NCI-H187 treated with DMSO at 0.1 percent for 48 hours (cell line): Measurements from ENCODE around the gene MLLT1.
"Not testable (repeated sequence)": the region's sequence is repeated elsewhere in the genome, so short reads cannot be mapped to it uniquely, and the experiment has no call there.

Experiments
- DNase-seq: peaks from one replicate; lab custom pipeline; 2025; lab: John Stamatoyannopoulos, UW

MLLT1 gene, protein sequence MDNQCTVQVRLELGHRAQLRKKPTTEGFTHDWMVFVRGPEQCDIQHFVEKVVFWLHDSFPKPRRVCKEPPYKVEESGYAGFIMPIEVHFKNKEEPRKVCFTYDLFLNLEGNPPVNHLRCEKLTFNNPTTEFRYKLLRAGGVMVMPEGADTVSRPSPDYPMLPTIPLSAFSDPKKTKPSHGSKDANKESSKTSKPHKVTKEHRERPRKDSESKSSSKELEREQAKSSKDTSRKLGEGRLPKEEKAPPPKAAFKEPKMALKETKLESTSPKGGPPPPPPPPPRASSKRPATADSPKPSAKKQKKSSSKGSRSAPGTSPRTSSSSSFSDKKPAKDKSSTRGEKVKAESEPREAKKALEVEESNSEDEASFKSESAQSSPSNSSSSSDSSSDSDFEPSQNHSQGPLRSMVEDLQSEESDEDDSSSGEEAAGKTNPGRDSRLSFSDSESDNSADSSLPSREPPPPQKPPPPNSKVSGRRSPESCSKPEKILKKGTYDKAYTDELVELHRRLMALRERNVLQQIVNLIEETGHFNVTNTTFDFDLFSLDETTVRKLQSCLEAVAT

DNA sequence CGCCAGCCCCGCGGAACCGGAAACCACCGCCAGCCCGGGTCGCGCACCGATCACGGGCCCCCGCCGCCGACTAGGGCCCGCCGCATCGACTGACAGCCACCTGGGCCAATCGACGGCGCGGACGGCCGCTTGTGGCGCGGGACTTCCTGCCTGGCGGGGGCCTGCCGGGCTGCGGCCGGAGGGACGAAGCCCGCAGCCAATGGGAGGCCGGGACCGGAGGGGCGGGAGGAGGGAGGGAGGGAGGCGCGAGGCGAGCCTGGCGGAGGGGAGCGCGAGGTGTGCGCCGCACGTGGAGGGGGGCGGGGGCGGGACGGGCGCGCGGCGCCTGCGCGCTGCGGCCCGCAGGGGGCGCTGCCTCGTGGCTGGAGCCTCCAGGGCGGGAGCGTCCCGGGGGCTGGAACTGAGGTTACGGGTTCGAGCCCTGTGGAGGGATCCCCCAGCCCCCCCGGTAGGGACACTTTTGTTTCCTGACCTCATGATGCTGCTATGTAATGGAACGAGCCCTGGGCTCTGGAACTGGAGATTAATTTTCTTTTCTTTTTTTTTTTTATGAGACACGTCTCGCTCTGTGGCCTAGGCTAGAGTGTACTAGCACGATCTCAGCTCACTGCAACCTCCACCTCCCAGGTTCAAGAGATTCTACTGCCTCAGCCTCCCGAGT lies at the start of gene MLLT1:
Gene MLLT1, minus strand, starts transcription at position 45 of the 661 bp plus-strand sequence. CDS start 191 bp downstream, outside the sequence.
- DNase-seq, result no peak

DNA sequence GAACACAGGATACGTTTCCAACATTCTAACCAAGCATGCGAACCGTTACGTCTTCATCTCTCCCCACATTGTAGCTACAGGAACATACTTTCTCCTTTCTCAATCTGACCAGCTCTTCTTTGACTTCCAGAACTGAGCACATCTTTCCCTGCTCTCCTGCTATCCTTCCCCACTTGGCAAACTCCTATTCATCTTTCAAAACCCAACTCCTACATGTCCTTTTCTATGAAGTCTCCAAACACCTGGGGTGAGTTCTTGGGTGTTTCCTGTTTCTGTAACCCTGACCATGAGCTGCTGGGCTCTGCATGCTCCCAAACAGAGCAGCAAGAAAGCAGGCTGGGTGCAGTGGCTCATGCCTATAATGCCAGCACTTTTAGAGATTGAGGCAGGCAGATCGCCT lies 47.0 kb upstream of the MLLT1 start:
- DNase-seq, result no peak

DNA sequence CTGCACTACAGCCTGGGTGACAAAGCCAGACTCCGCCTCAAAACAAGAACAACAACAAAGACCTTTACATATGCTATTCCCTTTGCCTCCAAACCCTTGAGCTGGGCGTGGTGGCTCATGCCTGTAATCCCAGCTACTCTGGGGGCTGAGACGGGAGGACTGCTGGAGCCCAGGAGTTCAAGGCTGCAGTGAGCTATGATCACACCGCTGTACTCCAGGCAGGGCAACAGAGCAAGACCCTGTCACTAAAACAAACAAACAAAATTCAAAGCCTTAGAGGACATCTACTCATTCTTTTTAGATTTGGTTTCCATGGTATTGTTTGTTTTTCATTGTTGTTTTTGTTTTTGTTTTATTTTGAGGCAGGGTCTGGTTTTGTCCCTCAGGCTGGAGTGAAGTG lies 45.8 kb upstream of the MLLT1 start:
- DNase-seq, result no peak

DNA sequence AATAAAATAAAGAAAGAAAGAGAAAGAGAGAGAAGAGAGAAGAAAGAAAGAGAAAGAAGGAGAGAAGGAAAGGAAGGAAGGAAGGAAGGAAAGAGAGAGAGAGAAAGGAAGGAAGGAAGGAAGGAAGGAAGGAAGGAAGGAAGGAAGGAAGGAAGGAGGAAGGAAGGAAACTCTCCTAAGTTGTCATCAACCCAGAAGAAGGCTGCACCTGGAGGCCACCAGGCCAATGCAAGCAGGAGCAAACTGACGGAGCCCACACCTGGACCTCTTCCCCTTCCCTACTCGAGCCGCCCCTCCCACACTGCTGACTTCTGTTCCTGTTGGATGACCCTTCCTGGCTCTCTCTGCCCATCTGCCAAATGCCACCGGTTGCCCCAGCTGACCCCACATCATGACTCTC lies 45.0 kb upstream of the MLLT1 start:
- DNase-seq, result no peak

DNA sequence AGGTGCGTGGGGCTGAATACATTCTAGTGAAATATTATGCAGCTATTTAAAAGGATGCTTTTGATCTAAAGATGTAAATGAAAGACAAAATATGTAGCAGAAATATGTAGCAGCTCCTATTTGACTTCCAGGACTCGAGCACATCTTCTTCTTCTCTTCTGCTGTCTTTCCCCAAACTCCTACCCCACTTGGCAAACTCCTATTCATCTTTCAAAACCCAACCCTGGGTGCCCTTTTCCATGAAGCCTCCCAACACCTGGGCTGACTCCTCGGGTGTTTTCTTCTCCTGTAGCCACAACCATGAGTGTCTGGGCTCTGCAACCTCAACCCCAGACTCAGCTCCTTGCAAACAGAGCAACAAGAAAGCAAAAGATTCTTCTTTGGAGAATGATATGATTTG lies 42.5 kb upstream of the MLLT1 start:
- no peak for DNase-seq

DNA sequence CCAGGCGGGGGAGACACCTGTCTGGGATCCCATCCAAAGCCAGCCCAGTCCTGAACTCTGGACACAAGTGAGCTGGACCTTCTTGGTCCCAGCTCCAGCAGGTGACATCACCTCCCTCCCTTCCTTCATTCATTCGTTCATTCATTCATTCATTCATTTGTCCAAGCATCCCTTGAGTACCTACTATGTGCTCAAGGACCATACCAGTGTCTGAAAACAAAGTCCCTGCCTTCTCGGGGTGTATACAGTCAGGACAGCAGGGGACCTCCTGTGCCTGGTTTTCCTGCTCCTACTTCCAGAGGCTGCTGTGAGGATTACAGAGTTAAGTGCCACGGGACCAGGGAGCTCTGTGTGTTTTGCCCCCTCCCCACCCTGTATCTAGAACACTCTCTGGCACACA lies 39.6 kb upstream of the MLLT1 start:
- no peak for DNase-seq

DNA sequence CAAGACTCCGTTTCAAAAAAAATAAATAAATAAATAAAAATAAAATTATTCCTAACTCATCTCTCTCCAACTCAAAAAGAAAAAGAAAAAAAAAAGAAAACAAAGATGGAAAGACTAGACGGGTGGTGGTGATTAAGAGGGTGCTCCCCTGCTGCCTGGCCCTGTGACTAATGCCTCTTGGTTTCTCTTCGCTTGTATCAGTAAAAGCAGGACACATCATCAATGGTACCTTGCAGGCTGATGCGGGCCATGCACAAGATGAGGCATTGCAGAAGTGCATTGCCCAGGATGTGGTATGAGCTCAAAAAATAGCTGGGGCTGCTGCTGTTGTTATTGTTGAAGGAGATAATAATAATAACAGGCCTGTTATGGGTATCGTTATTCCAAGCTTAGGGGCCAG lies 39.0 kb upstream of the MLLT1 start:
- DNase-seq, result no peak

DNA sequence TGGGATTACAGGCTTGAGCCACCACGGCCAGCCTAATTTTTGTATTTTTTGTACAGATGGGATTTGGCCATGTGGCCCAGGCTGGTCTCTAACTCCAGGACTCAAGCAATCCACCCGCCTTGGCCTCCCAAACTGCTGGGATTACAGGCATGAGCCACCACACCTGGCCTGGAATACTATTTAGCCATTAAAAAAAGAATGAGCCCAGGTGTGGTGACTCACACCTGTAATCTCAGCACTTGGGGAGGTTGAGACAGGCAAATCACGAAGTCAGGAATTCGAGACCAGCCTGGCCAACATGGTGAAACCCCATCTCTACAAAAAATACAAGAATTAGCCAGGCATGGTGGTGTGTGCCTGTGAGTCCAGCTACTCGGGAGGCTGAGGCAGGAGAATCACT lies 35.9 kb upstream of the MLLT1 start:
- DNase-seq, result not testable (repeated sequence)

DNA sequence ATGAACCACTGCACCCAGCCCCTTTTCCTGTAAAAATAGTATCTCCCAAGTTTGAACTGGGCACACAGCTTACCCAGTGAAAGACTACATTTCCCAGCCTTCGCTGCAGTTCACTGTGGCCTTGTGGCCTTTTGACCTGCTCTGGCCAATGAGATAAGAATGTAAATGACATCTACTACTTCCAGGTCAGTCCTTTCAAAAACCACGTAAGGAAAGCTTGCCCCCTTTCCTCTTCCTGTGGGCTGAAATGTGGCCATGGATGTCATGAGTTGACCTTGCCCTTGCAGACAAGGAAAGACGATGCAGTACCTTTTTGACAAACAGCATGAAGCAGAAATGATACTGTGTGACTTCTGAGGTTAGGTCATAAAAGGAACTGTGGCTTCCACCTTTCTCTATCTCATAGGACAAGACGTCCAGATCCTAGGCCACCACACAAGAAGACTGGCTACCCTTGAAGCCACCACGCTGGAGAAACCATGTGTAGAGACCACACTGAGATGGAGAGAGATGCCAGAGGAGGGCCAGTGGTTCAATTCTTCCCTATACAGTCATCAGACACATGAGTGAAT lies 33.7 kb upstream of the MLLT1 start:
- no peak for DNase-seq

DNA sequence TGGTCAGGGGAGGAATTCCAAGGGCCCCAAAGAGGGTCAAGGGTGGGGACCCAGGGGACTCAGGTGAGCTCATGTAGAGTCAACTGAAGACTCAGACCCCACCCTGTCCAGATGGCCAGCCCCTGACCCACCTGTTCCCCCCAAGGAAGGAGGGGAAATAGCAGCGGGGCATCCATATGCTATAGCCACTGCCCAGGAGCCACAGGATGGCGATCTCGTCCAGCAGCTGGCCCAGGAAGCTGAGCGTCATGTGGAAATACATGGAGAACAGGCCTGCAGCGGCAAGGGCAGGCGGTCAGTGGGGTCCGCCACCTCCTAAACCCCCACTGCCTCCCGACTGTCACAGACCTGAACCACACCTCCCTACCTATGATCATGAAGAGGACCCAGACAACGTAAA lies 32.2 kb upstream of the MLLT1 start:
- no peak for DNase-seq

DNA sequence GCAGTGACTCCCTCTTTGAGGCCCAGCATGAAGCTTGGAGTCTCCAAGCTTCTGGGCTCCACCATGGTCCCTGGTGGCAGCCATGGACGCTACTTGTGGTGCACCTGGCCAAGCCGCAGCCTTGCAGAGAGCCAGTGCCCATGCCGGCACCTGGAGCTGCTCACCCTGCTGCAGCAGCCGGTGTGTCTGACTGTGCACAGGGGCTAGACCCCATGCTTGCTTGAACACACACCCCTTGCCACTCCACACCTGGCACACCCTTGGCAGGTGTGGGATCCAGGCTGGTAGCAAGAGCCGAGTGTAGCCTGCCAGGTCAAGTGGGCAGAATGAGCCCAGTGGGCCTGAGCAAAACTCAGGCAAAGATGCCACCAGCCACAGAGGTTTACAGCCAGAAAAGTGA lies 18.6 kb upstream of the MLLT1 start:
- DNase-seq, result no peak

DNA sequence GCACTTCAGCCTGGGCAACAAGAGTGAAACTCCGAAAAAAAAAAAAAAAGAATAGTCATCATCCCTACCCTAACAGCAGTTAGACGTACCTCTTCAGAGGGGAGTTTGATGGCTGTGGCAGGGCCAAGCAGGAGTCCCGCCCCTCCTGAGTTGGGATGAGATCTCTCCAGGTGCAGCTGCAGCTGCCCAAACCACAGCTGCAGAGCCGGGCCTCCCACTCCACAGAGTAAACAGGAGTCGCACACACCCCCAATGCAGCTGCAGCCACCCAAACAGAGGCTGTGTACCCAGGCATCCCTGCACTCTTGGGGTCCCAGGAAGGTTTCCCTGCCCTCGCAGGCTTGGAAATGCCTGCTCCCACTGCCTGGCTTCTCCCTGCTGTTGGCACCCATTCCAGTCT lies 17.4 kb upstream of the MLLT1 start:
- DNase-seq, result no peak

DNA sequence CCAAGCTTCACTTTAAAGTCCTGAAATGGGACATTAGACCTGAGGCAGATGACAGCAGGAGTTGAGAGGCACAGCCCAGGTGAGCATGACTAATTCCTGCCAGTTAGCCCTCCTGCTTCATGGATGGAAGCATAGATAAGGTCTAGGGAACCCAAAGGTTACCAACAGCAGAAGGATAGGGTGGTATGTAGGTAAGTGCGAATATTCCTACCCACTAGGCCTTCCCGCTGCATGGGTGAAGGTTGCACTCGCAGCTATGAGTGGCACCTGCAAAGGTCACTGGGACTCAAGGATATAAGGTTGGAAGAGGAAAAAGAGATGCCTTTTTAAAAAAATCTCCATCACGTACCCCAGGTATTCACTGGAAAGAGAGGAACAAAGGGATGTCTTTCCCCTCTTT lies 12.2 kb upstream of the MLLT1 start:
- no peak for DNase-seq

DNA sequence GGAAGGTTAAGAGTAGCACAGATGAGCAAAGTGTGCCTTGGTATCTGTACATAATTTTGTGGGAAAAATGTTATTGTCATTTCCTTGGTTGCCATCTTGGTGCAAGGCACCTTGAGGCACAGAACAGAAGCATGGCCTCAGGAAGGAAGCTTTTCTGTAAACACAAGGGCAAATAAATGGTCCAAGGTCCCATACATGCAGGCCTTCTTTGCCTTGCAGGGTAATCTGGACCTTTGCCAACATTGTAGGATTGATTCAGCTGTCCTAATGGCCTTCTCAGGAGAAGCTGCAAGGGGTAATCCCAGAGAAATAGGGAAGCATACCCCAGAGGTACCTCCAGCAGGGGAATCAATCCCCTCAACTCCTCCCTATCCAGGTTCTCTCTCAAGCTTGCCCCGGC lies 9.0 kb upstream of the MLLT1 start:
- DNase-seq, result no peak

DNA sequence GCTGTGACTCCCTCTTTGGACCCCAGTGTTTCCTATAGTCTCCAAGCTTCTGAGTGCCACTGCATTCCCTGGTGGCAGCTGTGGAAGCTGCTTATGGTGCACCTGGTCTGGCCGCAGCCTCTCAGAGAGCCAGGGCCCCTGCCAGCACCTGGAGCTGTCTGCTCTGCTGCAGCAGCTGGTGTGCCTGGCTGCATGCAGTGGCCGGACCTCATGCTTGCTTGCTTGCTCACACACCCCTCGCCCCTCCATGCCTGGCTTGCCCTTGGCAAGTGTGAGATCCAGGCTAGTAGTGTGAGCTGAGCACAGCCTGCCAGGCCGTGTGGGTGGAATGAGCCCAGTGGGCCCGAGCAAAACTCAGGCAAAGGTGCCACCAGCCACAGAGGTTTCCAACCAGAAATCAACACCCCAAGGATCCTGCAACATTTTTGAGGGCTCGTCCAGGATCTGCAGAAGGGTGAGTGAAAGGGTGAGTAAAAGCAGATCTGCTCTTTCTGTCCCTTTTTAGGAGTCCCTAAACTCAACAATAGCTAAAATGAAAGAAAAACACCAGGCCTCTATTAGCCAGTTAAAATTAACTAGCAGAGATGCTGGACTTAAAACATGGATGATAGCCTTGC lies 7.6 kb upstream of the MLLT1 start:
- no peak for DNase-seq

DNA sequence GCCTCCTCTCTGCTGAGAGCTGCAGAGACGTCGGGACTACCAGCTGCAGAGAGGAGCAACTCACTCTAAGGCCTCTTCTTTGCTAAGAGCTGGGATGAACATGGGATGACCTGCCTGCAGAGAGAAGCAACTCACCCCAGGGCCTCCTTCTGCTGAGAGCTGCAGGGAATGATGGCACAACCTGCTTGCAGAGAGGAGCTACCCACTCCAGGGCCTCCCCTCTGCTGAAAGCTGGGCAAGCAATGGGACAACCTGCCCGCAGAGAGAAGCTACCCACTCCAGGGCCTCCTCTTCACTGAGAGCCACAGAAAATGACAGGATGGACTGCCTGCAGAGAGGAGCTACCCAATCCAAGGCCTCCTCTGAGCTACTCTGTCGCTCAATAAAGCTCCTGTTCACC lies 6.9 kb upstream of the MLLT1 start:
- DNase-seq, result no peak

DNA sequence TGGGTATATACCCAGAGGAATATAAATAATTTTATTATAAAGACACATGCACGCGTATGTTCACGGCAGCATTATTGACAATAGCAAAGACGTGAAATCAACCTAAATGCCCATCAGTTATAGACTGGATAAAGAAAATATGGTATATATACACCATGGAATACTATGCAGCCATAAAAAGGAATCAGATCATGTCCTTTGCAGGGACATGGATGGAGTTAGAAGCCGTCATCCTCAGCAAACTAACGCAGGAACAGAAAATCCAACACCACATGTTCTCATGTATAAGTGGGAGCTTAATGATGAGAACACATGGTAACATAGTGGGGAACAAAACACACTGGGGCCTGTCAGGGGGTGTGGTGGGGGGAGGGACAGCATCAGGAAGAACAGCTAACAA lies 2.6 kb upstream of the MLLT1 start:
- not testable (repeated sequence) for DNase-seq

DNA sequence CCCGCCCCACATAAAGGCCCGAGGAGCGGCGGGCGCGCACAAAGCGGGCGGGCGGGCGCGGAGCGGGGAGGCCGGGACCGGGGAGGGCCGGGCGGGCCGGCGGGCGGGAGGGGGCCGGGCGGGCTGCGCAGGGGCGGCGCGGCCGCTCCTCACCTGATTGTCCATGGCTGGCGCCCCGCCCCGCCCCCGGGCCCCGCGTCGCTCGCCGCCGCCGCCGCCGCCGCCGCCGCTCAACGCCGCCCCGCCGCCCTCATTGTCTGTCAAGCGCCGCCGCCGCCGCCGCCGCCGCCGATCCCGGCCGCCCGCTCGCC lies 200 bp downstream of the MLLT1 start:
- DNase-seq, result no peak

DNA sequence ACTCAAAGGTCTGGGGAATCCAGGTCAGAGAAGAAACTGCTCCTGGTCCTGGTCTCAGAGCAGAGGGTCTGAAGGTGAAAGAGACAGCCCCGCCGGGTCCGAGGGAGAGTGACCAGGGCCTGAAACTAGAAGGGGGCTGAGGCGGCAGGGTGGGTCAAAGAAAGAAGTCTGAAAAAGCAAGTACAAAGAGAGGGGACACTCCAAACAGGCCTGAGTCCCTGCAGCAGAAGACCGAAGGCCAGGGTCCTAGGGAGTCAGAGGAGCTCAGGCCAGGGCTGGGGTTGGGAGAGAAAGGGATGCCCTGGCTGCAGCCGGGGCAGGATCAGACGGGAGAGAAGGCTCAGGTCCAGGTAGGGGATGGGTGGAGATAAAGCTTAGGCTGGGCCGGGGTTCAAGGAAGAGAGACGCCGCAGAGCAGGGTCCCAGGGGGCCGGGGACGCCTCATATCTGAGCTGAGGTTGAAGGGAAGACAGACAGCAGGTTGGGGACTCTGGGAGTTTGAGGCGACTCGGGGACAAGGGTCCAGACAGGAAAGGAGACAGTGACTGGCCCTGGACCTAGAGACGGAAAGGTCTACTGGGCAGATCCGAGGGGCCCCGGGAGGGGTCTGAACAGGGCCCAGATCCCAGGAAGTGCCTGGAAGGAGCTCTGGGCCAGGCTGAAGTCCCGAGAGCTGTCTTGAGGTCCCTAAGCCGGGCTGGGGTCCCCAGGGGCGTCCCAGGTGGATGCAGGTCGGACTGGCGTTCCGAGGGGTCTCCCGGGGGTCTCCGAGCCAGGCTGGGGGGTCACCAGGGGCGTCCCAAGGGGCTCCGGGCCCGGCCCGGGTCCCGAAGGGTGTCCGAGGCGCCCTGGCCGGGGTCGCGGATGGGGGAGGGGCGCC lies 795 bp downstream of the MLLT1 start:
- DNase-seq, result no peak

DNA sequence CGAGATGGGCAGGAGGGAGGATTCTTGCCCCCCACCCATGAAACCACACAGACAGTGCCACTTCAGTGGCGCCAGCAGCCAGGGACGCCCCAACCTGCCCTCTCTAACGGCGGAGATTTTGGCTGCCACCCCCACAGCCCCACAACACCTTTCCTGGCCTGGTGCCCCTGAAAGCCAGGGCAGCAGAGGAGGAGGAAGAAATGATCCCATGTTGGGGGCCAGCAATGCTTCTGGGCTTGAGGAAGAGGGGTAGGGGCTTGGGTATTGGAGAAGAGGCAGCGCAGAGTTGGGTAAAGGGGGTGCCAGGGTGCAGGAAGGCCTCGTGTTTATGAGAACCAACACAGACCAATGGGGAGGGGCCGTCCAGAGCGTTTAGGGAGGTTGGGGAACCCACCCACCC lies 1.7 kb downstream of the MLLT1 start:
- DNase-seq, result no peak

DNA sequence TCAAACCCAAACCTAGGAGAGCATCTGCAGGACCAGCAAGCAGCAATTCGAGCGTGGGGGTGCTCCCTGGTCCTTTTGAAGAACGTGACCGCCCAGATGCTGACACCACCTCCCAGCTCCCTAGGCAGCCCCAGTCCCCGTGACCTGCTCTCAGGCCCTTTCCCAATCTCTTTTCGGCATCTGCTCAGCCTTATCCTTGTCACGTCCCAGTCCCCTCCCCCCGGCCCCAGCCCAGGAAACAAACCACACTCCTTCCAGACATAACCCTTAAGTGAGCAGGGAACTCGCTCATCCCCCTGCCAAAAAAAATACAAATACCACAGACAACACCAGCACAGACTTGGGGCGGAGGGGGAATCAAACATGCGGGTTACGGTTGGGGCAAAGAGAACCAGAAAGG lies 3.3 kb downstream of the MLLT1 start:
- DNase-seq, result no peak
